ENCODE results near the gene C1orf87.

C1orf87 gene

DNA sequence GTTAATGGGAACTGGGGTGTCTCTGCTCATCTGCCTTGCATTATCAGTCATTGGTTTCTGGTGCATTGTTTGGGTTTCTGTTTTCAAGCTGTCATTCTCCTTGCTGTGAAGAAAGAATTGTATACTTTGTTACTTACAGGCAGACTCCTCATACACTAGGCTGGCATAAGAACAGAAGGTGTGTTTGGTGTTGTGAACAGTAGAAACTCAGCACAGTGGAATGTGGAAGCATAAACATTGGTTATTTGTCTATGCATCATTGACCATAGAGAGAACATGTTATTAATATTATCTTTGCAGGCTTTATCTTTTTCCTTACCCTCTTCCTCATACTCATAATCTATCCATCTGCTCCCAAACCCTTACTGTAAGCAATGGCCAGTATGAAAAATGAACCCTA, 18.2 kb downstream of the C1orf87 start:
- Histone ChIP-seq H3K4me1 (ENCODE audit: control insufficient read depth in 2 of 2, insufficient read depth in 1 of 2, low read depth in 1 of 2, low read length in 2 of 2) (no peaks in the 10 kb centered on the region), H4K8ac (ENCODE audit: low read depth, low read length) (no peak overlapping the region), H3K9me3 (replicated peaks in 1 of 2; ENCODE audit: control insufficient read depth in 2 of 2, insufficient read depth in 1 of 2, low read depth in 1 of 2, low read length in 2 of 2) (no peaks in the 10 kb centered on the region), H3K23ac (ENCODE audit: low read depth, low read length, poor library complexity) (no peak overlapping the region), H3K27ac (replicated peaks; ENCODE audit: low read length) (no peak overlapping the region), H3K4me2 (ENCODE audit: insufficient read depth, low read length, poor library complexity, severe bottlenecking) (no peak overlapping the region), H3K4me3 (ENCODE audit: low read length in 2 of 2) (no peak overlapping the region), H3K18ac (ENCODE audit: low read length) (no peak overlapping the region), H2BK5ac (ENCODE audit: low read length) (no peak overlapping the region), H3K4ac (ENCODE audit: low read length) (no peak overlapping the region), H3K14ac (ENCODE audit: low read length) (no peak overlapping the region), H2AFZ (ENCODE audit: low read length) (no peak overlapping the region), H3K27me3 (ENCODE audit: control insufficient read depth in 3 of 3, insufficient read depth in 3 of 3, low read depth in 1 of 3, low read length in 3 of 3) (no peaks in the 10 kb centered on the region), H2BK15ac (ENCODE audit: low read length) (no peak overlapping the region), H3K9ac (ENCODE audit: low read depth, low read length, poor library complexity) (no peak overlapping the region), H2AK5ac (ENCODE audit: low read depth, low read length) (no peak overlapping the region), H3K79me1 (ENCODE audit: low read depth, low read length) (no peaks in the 10 kb centered on the region), H3K36me3 (replicated peaks in 1 of 2; ENCODE audit: control insufficient read depth in 2 of 2, insufficient read depth in 2 of 2, low read length in 2 of 2) (no peaks in the 10 kb centered on the region), H2BK120ac (ENCODE audit: low read depth, low read length) (no peak overlapping the region), H2BK12ac (ENCODE audit: low read length) (no peak overlapping the region), H4K91ac (ENCODE audit: low read depth, low read length, poor library complexity) (no peak overlapping the region)
- no peak for DNase-seq (ENCODE audit: low spot score)

DNA sequence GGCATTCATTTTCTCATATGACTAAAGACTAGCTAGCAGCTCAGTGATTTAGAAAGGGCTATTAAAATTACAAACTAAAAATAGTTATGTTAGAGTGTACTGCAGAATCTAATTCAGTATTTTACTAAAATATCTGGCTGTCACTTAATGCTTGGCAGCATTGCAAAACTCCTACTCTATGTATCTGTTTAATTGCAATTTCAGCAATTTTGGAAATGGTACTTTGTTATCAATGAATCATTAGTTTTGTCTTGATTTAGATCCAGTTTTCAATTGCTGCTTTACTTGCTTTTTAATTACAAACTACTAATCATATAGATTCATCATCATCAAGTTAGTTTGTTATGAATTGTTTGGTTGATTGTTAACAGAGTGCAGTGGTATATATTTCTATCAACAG, 19.2 kb downstream of the C1orf87 start:
- no peak overlapping the region for H4K8ac ChIP-seq (ENCODE audit: low read depth, low read length)
- H2AFZ ChIP-seq (ENCODE audit: low read length): no peak overlapping the region
- H4K91ac ChIP-seq (ENCODE audit: low read depth, low read length, poor library complexity): no peak overlapping the region
- no peak overlapping the region for H3K4ac ChIP-seq (ENCODE audit: low read length)
- no peak overlapping the region for H3K4me2 ChIP-seq (ENCODE audit: insufficient read depth, low read length, poor library complexity, severe bottlenecking)
- no peaks in the 10 kb centered on the region for H3K79me1 ChIP-seq (ENCODE audit: low read depth, low read length)
- H2AK5ac ChIP-seq (ENCODE audit: low read depth, low read length): no peak overlapping the region
- no peaks in the 10 kb centered on the region for H3K36me3 ChIP-seq (replicated peaks in 1 of 2; ENCODE audit: control insufficient read depth in 2 of 2, insufficient read depth in 2 of 2, low read length in 2 of 2)
- no peak for DNase-seq (ENCODE audit: low spot score)
- H3K18ac ChIP-seq (ENCODE audit: low read length): no peak overlapping the region
- H3K14ac ChIP-seq (ENCODE audit: low read length): no peak overlapping the region
- H3K23ac ChIP-seq (ENCODE audit: low read depth, low read length, poor library complexity): no peak overlapping the region
- no peak overlapping the region for H2BK5ac ChIP-seq (ENCODE audit: low read length)
- no peak overlapping the region for H2BK15ac ChIP-seq (ENCODE audit: low read length)
- H3K9ac ChIP-seq (ENCODE audit: low read depth, low read length, poor library complexity): no peak overlapping the region
- H2BK120ac ChIP-seq (ENCODE audit: low read depth, low read length): no peak overlapping the region
- H3K4me1 ChIP-seq (ENCODE audit: control insufficient read depth in 2 of 2, insufficient read depth in 1 of 2, low read depth in 1 of 2, low read length in 2 of 2): no peaks in the 10 kb centered on the region
- no peak overlapping the region for H3K27ac ChIP-seq (replicated peaks; ENCODE audit: low read length)
- H3K27me3 ChIP-seq (ENCODE audit: control insufficient read depth in 3 of 3, insufficient read depth in 3 of 3, low read depth in 1 of 3, low read length in 3 of 3): no peaks in the 10 kb centered on the region
- no peaks in the 10 kb centered on the region for H3K9me3 ChIP-seq (replicated peaks in 1 of 2; ENCODE audit: control insufficient read depth in 2 of 2, insufficient read depth in 1 of 2, low read depth in 1 of 2, low read length in 2 of 2)
- no peak overlapping the region for H2BK12ac ChIP-seq (ENCODE audit: low read length)
- no peak overlapping the region for H3K4me3 ChIP-seq (ENCODE audit: low read length in 2 of 2)

DNA sequence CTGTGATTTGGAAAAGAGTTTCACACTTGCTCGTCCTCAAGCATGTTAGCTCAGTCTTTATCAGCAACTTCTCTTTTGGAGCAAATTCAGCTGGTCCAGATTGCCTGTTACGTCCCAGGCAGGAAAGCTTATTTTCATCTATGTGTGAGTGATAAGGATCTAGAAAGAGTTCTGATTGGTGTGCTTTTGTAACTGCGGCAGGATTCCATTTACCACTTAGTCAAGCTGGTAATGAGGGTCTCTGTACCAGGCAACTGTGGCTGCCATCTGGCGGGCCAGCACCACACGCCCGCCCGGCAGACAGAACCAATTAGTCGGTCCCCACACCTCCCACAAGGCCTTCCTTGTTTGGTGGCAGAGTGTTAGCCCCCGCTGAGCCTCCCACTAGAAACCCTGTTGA, 21.0 kb downstream of the C1orf87 start:
- Histone ChIP-seq H3K4me1 (ENCODE audit: control insufficient read depth in 2 of 2, insufficient read depth in 1 of 2, low read depth in 1 of 2, low read length in 2 of 2) (no peaks in the 10 kb centered on the region), H3K27ac (replicated peaks; ENCODE audit: low read length) (no peak overlapping the region), H3K9ac (ENCODE audit: low read depth, low read length, poor library complexity) (no peak overlapping the region), H2AK5ac (ENCODE audit: low read depth, low read length) (no peak overlapping the region), H3K4me3 (ENCODE audit: low read length in 2 of 2) (no peak overlapping the region), H3K79me1 (ENCODE audit: low read depth, low read length) (no peaks in the 10 kb centered on the region), H3K4ac (ENCODE audit: low read length) (no peak overlapping the region), H3K18ac (ENCODE audit: low read length) (no peak overlapping the region), H4K8ac (ENCODE audit: low read depth, low read length) (no peak overlapping the region), H2BK120ac (ENCODE audit: low read depth, low read length) (no peak overlapping the region), H2BK12ac (ENCODE audit: low read length) (no peak overlapping the region), H2BK15ac (ENCODE audit: low read length) (no peak overlapping the region), H3K4me2 (ENCODE audit: insufficient read depth, low read length, poor library complexity, severe bottlenecking) (no peak overlapping the region), H3K9me3 (replicated peaks in 1 of 2; ENCODE audit: control insufficient read depth in 2 of 2, insufficient read depth in 1 of 2, low read depth in 1 of 2, low read length in 2 of 2) (no peaks in the 10 kb centered on the region), H3K23ac (ENCODE audit: low read depth, low read length, poor library complexity) (no peak overlapping the region), H2AFZ (ENCODE audit: low read length) (no peak overlapping the region), H2BK5ac (ENCODE audit: low read length) (no peak overlapping the region), H3K36me3 (replicated peaks in 1 of 2; ENCODE audit: control insufficient read depth in 2 of 2, insufficient read depth in 2 of 2, low read length in 2 of 2) (no peaks in the 10 kb centered on the region), H4K91ac (ENCODE audit: low read depth, low read length, poor library complexity) (no peak overlapping the region), H3K14ac (ENCODE audit: low read length) (no peak overlapping the region), H3K27me3 (ENCODE audit: control insufficient read depth in 3 of 3, insufficient read depth in 3 of 3, low read depth in 1 of 3, low read length in 3 of 3) (no peaks in the 10 kb centered on the region)
- DNase-seq (ENCODE audit: low spot score): no peak
- WGBS, 2 donors (ENCODE audit: extremely low coverage in 2 of 2, insufficient read length in 2 of 2, insufficient replicate concordance in 1 of 2): no CpG with 5 or more reads among the region's 9 CpGs

DNA sequence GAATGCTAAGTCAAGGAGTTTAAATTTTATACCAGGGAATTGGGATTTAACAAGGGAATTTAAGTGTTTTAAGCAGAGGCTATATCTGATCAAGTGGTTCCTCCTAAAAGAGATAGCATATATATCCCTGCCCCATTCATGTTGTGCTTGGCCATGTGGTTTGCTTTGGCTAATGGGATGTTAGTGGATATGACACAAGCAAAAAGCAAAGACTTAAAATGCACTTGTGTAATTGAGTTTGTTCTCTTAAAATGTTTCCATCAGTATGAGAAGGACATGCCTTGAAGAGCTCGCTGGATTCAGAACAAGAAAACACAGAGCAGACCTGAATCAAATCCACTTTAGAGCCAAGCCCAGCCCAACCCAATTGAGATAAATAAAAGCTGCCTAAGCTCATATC, 22.4 kb downstream of the C1orf87 start:
- Histone ChIP-seq H3K36me3 (replicated peaks in 1 of 2; ENCODE audit: control insufficient read depth in 2 of 2, insufficient read depth in 2 of 2, low read length in 2 of 2) (no peaks in the 10 kb centered on the region), H3K4ac (ENCODE audit: low read length) (no peak overlapping the region), H3K79me1 (ENCODE audit: low read depth, low read length) (no peaks in the 10 kb centered on the region), H4K91ac (ENCODE audit: low read depth, low read length, poor library complexity) (no peak overlapping the region), H3K27me3 (ENCODE audit: control insufficient read depth in 3 of 3, insufficient read depth in 3 of 3, low read depth in 1 of 3, low read length in 3 of 3) (no peaks in the 10 kb centered on the region), H3K4me3 (ENCODE audit: low read length in 2 of 2) (no peak overlapping the region), H3K4me2 (ENCODE audit: insufficient read depth, low read length, poor library complexity, severe bottlenecking) (no peak overlapping the region), H2AFZ (ENCODE audit: low read length) (no peak overlapping the region), H3K9ac (ENCODE audit: low read depth, low read length, poor library complexity) (no peak overlapping the region), H2BK15ac (ENCODE audit: low read length) (no peak overlapping the region), H2AK5ac (ENCODE audit: low read depth, low read length) (no peak overlapping the region), H4K8ac (ENCODE audit: low read depth, low read length) (no peak overlapping the region), H3K23ac (ENCODE audit: low read depth, low read length, poor library complexity) (no peak overlapping the region), H2BK12ac (ENCODE audit: low read length) (no peak overlapping the region), H3K18ac (ENCODE audit: low read length) (no peak overlapping the region), H3K4me1 (ENCODE audit: control insufficient read depth in 2 of 2, insufficient read depth in 1 of 2, low read depth in 1 of 2, low read length in 2 of 2) (no peaks in the 10 kb centered on the region), H2BK120ac (ENCODE audit: low read depth, low read length) (no peak overlapping the region), H3K27ac (replicated peaks; ENCODE audit: low read length) (no peak overlapping the region), H3K9me3 (replicated peaks in 1 of 2; ENCODE audit: control insufficient read depth in 2 of 2, insufficient read depth in 1 of 2, low read depth in 1 of 2, low read length in 2 of 2) (no peaks in the 10 kb centered on the region), H2BK5ac (ENCODE audit: low read length) (no peak overlapping the region), H3K14ac (ENCODE audit: low read length) (no peak overlapping the region)
- DNase-seq (ENCODE audit: low spot score): no peak
- no CpG with 5 or more reads among the region's 1 CpG for WGBS, 2 donors (ENCODE audit: extremely low coverage in 2 of 2, insufficient read length in 2 of 2, insufficient replicate concordance in 1 of 2)

All from neuronal stem cell (in vitro differentiated cells).